Measurements from ENCODE around the gene RASGRF2. TPM values are rescaled to one million over a fixed set of nuclear protein-coding genes. Genes with fewer than 3 reads are reported as not detected.

Gene RASGRF2
- polyA plus RNA-seq, 1 donor from 2014 or later, result 0.42 TPM

GRCh38 chr5:81134566-81134965, 174.4 kb downstream of the RASGRF2 start:
- Histone ChIP-seq H3K79me2 (replicated peaks; ENCODE audit: insufficient read depth, low read length) (no peaks in the 10 kb centered on the region), H4K20me1 (ENCODE audit: insufficient read depth) (no peaks in the 10 kb centered on the region), H3K4me3 (ENCODE audit: low read length) (no peak overlapping the region), H3K9ac (ENCODE audit: low read length) (no peak overlapping the region), H3K4me2 (ENCODE audit: low read length) (no peak overlapping the region), H3K36me3 (ENCODE audit: insufficient read depth, low read length) (no peaks in the 10 kb centered on the region), H3K27ac (ENCODE audit: low read length) (no peak overlapping the region), H3F3A (ENCODE audit: insufficient read depth, low read length, poor library complexity, severe bottlenecking) (no peaks in the 10 kb centered on the region), H2AFZ (ENCODE audit: low read depth, low read length) (no peak overlapping the region), H3K9me2 (ENCODE audit: insufficient read depth, low read length) (no peaks in the 10 kb centered on the region), H3K9me3 (ENCODE audit: low read length) (no peaks in the 10 kb centered on the region), H3K27me3 (ENCODE audit: insufficient read depth, low read depth, low read length) (no peaks in the 10 kb centered on the region)
- TF ChIP-seq REST (IDR thresholded peaks at IDR 0.05; ENCODE audit: borderline replicate concordance) (no peak), POLR2AphosphoS5 (IDR thresholded peaks at IDR 0.05) (no peak), RAD21 (conservative IDR thresholded peaks at IDR 0.05) (no peak), CTCF (IDR thresholded peaks at IDR 0.05; ENCODE audit: poor library complexity, severe bottlenecking) (no peak), TAF1 (IDR thresholded peaks at IDR 0.05; ENCODE audit: low read depth) (no peak)

- Histone ChIP-seq H3K79me2 (replicated peaks; ENCODE audit: insufficient read depth, low read length) (no peaks in the 10 kb centered on the region), H3K27ac (ENCODE audit: low read length) (no peak overlapping the region), H3K4me2 (ENCODE audit: low read length) (no peak overlapping the region), H3K9me2 (ENCODE audit: insufficient read depth, low read length) (no peaks in the 10 kb centered on the region), H4K20me1 (ENCODE audit: insufficient read depth) (no peaks in the 10 kb centered on the region), H3K9ac (ENCODE audit: low read length) (no peak overlapping the region), H3K4me3 (ENCODE audit: low read length) (no peak overlapping the region), H3F3A (ENCODE audit: insufficient read depth, low read length, poor library complexity, severe bottlenecking) (no peaks in the 10 kb centered on the region), H2AFZ (ENCODE audit: low read depth, low read length) (no peak overlapping the region), H3K36me3 (ENCODE audit: insufficient read depth, low read length) (no peaks in the 10 kb centered on the region), H3K27me3 (ENCODE audit: insufficient read depth, low read depth, low read length) (no peaks in the 10 kb centered on the region), H3K9me3 (ENCODE audit: low read length) (no peaks in the 10 kb centered on the region)
- TF ChIP-seq EP300 (conservative IDR thresholded peaks at IDR 0.05; ENCODE audit: poor library complexity, severe bottlenecking) (no peak), SMC3 (conservative IDR thresholded peaks at IDR 0.05; ENCODE audit: poor library complexity) (no peak), MXI1 (conservative IDR thresholded peaks at IDR 0.05; ENCODE audit: poor library complexity, severe bottlenecking) (no peak), EZH2 (IDR thresholded peaks at IDR 0.05; ENCODE audit: borderline replicate concordance, insufficient read depth, low read length, poor library complexity, severe bottlenecking) (no peak)
Observed at GRCh38 chr5:81136557-81136956, 176.4 kb downstream of the RASGRF2 start.

- Histone ChIP-seq H3K9ac (ENCODE audit: low read length) (no peak overlapping the region), H2AFZ (ENCODE audit: low read depth, low read length) (no peak overlapping the region), H4K20me1 (ENCODE audit: insufficient read depth) (no peaks in the 10 kb centered on the region), H3K79me2 (replicated peaks; ENCODE audit: insufficient read depth, low read length) (no peaks in the 10 kb centered on the region), H3K27ac (ENCODE audit: low read length) (no peak overlapping the region), H3K9me2 (ENCODE audit: insufficient read depth, low read length) (no peaks in the 10 kb centered on the region), H3K4me2 (ENCODE audit: low read length) (no peak overlapping the region), H3K4me3 (ENCODE audit: low read length) (no peak overlapping the region), H3K9me3 (ENCODE audit: low read length) (no peaks in the 10 kb centered on the region), H3F3A (ENCODE audit: insufficient read depth, low read length, poor library complexity, severe bottlenecking) (no peaks in the 10 kb centered on the region), H3K27me3 (ENCODE audit: insufficient read depth, low read depth, low read length) (no peaks in the 10 kb centered on the region), H3K36me3 (ENCODE audit: insufficient read depth, low read length) (no peaks in the 10 kb centered on the region)
- TF ChIP-seq TAF1 (IDR thresholded peaks at IDR 0.05; ENCODE audit: low read depth), result no peak
- TF ChIP-seq RAD21 (conservative IDR thresholded peaks at IDR 0.05), result no peak
- no peak for TF ChIP-seq POLR2AphosphoS5 (IDR thresholded peaks at IDR 0.05)
- no peak for TF ChIP-seq CTCF (IDR thresholded peaks at IDR 0.05; ENCODE audit: poor library complexity, severe bottlenecking)
- TF ChIP-seq EZH2 (IDR thresholded peaks at IDR 0.05; ENCODE audit: borderline replicate concordance, insufficient read depth, low read length, poor library complexity, severe bottlenecking), result no peak
- TF ChIP-seq MXI1 (conservative IDR thresholded peaks at IDR 0.05; ENCODE audit: poor library complexity, severe bottlenecking), result no peak
- TF ChIP-seq EP300 (conservative IDR thresholded peaks at IDR 0.05; ENCODE audit: poor library complexity, severe bottlenecking), result no peak
- no peak for TF ChIP-seq SMC3 (conservative IDR thresholded peaks at IDR 0.05; ENCODE audit: poor library complexity)
- TF ChIP-seq REST (IDR thresholded peaks at IDR 0.05; ENCODE audit: borderline replicate concordance), result no peak
Observed at GRCh38 chr5:81137833-81138232, 177.7 kb downstream of the RASGRF2 start.
